ENCODE data around the gene GGACT.
"Not testable (repeated sequence)": the region's sequence is repeated elsewhere in the genome, so short reads cannot be mapped to it uniquely, and the experiment has no call there.

GGACT gene

DNA sequence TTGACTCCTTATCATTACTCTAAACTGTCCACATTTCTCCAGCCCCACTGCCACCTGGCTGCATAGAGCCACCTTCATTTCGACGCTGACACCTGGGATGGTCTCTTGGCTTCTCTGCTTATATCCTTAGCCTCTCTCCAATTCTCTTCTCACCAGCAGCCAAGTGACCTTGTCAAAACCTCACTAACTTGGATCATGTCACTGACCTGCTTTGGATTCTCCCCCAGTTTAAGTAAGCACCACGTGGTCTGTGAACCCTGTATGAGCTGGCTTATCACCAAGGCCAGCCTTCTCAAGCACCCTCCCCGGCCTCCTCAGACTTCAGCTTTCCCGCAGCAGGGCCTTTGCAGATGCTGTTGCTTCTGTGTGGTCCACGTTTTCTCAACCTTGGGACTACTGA is 12.3 kb upstream of the GGACT start:
- no peak for DNase-seq (ENCODE audit: low spot score)

DNA sequence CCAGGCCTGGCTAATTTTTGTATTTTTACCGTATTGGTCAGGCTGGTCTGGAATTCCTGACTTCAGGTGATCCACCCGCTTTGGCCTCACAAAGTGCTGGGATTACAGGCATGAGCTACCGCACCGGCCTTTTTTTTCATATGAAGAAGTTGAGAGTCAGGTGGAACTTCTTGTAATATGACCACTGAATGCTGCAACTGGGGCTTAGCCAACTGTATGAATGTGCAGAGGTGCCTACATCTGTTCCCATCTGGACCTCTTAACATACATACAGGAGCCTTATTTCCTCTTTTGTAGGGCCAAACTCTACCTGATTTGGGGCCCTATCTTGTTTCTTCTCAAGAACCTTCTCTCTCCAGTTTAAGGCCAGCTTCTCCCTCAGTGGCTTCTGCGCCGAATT is 11.9 kb upstream of the GGACT start:
- no peak for DNase-seq (ENCODE audit: low spot score)

DNA sequence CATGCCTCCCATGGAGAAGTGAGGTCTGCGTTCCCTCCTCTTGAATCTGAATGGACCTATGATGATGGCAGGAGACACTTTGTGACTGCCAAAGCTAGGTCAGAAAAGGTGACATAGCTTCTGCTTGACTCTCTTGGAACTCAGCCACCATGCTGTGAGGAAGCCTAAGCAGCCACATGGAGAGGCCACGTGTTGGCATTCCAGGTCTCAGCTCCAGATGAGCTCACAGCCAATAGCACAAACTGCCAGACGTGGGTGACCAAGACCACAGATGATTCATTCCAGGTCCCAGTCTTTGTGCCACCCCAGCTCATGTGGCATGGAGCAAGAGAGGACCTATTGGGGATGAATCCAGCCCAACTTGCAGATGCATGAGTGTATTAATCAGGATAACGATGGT is 8.7 kb upstream of the GGACT start:
- no peak for DNase-seq (ENCODE audit: low spot score)

DNA sequence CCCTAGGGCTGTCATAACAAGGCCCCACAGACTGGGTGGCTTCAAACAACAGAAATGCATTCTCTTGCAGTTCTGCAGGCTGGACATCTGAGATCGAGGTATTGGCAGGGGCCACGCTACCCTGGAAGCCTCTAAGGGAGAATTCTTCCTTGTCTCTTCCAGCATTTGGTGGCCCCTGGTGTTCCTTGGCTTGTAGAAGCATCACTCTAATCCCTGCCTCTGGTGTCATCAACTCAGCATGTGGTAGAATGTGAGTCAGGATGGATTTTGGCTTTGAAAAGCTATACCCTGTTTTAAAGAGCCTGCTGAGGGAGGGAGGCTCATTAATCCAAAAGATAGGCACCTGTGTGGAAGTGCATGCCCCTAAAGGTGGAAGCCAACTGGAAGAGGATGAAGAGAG is 7.9 kb upstream of the GGACT start:
- DNase-seq (ENCODE audit: low spot score), result no peak

DNA sequence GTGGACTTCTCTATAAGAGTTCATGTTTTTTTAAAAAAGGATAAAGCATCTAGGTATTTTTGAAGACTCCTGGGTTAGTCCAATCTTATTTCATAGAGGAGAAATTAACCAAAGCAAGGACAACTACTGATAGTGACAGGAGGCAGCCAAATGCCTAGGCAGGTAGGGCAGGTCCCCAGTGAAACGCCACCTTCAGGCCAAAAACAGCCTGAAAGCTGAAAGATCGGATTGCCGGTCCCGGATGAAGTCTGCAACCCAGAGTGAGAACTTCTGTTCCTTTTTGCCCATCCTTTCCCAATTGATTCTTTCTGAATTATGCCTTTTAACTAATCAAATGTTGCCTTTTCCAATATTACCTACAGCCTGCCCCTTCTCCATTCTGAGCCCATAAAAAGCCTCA is 6.1 kb upstream of the GGACT start:
- no peak for DNase-seq (ENCODE audit: low spot score)

DNA sequence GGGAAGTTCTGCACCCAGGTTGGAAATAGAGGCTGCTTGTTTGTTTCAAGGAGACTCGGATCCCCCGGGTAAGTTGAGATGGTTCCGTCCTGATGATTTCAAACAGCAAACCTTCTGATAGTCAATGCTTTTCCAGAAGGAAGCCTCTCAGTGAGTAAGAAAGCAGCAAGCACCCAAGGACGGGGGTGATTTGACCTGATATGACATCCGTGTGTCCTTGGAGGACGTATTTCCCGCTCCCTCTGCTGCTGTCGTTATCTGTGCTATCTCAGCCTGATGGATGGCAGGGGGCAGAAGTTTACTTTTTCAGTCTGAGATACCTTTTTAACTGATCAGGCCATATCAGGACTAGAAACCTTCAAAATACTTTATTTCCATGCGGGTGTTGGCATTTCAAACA is 5.7 kb upstream of the GGACT start:
- DNase-seq (ENCODE audit: low spot score), result no peak

DNA sequence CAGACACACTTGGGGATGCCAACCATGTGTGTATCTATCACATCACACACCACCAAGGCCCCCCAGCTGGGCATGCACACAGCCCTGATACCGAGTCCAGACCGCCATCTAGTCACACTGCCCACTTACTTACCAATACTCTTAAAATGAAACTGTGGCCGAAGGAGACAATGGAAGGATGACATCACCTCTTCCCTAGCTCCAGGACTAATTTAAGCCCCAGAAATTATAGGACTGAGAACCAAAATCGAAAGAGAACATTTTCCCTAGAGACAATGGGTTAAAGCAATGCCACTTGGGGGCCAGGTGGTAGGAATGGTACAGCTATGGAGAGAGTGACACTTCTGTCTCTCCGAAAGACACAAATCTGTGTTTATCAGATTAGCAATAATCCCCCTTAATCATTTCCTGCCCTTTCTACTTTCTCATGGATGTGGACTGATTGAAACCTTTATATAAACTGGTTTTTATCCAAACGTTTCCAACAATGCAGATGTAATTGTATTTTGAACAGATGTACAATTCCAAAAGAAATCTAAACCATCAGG is 663 bp upstream of the GGACT start:
- DNase-seq (ENCODE audit: low spot score), result no peak

DNA sequence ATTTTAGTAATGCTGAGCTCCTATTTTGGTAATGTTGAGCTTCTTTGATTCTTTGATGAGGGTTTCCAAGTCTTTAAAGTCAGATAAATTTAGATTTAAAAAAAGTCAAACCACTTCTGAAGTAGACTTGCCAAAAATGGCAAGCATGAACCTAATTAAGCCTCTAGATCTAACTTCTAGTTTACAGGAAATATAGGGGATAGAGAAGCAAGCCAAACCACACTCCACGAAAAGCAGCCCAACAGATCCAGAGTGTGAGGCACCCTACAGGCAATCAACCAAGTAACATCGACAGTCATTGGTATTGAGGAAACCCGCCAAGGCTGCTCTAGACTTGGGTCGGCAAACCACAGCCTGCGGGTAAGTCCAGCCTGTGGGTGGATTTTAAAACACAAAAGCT is 3.7 kb downstream of the GGACT start:
- DNase-seq (ENCODE audit: low spot score), result no peak

DNA sequence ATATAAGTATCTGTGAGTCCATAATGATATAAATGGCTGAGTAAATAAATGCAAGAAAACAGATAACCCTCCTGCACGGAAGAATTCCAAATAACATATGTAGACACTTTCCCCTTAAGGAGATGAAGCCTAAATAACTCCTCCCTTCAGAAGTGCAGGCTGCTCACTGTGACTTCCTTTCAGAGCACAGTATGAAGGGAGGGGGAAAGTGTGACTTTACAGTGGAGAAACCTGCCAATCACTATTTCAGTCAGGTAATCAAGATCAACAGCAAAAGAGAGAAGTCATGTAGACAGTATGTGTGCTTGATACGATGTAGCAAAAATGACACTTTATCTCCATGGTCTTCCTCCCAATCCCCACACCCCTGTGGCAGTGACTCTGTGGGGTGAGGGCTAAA is 7.1 kb downstream of the GGACT start:
- DNase-seq (ENCODE audit: low spot score), result no peak

DNA sequence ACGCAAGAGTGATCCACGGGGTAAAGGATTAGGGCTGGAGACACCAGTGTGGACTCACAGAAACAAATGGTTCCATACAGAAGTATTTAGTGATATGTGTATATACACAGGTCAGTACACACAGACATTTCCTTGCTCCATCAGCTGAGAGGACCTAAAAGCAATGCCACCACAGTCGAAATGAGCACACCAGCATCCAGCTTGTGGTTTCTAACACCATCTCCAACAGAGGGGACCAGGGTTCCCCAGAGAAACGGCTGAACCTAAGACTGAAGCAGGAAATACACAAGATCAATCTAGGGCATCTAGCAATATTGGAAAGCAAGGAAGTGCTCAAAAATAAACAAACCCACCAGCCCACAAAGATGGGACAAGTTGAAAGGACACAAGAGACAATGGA is 7.6 kb downstream of the GGACT start:
- DNase-seq (ENCODE audit: low spot score), result no peak

DNA sequence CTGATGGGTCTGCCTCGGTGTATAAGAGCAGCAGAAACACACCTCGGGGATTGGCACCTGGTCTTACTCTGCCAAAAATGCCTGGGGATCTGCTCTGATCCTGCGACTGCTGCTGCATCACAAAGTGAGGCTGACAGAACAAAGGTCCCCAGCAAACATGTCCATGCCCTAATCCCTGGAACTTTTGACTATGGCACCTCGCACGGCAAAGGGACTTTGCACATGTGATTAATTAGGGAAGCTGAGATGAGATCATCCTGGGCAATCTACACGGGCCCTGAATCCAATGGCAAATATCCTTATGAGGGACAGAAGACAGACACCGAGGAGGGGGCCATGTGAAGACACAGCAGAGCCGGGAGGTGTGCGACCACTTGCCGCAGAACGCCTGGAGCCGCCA is 8.5 kb downstream of the GGACT start:
- no peak for DNase-seq (ENCODE audit: low spot score)

DNA sequence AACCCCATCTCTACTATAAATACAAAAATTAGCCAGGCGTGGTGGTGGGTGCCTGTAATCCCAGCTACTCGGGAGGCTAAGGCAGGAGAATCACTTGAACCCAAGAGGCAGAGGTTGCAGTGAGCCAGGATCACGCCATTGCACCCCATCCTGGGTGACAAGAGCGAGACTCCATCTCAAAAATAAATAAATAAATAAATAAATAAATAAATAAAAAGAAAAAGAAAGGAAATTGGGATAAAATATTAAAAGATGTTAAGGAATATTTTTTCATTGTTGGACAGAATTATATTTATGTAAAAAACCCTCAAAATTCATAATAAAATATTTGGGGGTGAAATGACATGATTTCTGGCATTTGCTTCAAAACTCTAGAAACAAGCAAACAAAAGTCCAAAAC is 11.3 kb downstream of the GGACT start:
- not testable (repeated sequence) for DNase-seq (ENCODE audit: low spot score)

DNA sequence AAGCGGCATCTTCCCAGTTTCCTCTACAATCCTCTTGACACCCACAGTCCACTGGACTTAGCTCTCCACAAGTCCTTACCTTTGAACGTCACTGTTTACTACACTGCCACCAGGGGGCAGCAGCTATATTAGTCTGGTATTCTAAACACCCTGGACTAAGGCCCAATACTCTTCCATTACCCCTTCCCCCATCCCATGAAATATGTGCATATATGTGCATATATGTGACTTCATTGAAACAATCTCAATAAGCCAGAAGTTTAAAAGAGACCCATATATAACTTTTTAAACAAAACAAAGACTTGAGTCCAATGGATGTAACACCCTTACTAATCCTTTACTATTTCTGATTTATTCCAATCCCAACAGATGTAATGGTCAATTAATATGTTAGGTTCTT is 15.5 kb downstream of the GGACT start:
- peak; percentile 51 for DNase-seq (ENCODE audit: low spot score)

DNA sequence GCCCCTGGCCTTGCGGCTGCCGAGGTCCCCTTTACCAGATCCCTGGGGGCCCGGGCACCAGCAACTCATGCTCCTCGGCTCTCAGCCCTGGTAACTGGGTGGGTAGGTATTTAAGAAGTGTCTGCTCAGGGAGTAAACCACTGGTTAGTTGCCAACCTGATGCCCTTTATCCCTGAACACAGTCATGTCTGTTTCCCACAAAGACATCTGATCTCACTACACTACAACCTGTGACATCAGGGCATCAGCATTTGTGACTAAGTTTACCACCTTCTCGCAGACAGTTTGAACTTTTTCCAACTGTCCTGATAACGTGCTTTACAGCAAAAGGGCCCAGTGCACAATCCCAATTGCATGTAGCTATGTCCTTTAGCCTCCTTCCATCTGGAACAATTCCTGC is 22.0 kb downstream of the GGACT start:
- no peak for DNase-seq (ENCODE audit: low spot score)

DNA sequence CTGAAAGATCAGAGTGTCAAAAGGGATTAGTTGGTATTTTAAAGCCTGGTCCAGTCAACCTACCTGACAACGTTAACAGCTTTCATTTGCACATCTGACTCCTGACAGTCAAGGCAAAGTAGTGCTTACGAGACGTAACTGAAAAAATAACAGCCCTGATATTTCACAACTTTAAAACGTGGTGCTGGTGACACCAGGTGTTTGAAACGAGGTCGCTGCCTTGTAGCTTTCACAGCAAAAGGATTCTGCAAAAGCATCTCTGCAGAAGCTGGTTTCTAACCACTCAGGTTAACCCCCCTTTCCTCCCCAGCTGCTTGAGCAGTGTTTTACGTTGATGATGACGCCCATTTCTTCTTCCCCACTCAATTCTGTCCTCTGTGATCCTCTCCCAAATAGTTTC is 23.3 kb downstream of the GGACT start:
- DNase-seq (ENCODE audit: low spot score), result no peak

DNA sequence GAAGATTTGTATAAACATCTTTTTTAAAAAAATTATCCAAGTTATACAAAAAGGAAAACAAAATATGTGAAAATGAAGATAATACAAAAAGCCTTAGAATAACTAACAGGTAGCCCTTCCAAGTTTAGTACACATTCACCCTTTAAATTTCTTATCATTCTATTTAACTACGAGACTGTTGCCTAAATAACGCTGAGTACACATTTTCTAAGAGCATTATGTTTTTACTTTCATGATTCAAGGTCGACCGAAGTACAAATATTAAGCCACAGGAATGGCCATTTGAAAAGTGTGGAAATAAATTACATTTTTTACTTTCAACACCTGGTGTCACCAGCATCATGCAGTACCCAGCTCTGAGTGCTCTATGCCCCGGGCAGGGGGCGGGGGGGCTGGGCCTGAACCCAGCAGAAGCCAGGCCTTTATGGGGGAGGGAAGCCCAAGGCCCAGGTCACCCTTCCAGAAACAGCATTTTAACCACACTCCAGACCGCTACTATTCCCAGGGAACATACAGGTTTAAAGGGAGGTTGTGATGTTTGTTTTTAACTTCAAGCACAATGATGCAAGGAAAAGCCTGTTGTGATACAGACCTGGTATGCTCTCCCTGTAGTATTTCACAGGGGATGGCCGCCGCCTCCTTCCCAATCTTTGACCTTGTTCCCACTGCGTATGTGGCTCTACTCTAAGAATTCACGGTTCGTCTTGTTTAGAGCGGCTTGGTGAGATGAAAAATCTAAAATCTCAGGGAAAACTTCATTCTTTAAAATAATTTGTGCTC is 24.0 kb downstream of the GGACT start:
- DNase-seq (ENCODE audit: low spot score), result no peak

DNA sequence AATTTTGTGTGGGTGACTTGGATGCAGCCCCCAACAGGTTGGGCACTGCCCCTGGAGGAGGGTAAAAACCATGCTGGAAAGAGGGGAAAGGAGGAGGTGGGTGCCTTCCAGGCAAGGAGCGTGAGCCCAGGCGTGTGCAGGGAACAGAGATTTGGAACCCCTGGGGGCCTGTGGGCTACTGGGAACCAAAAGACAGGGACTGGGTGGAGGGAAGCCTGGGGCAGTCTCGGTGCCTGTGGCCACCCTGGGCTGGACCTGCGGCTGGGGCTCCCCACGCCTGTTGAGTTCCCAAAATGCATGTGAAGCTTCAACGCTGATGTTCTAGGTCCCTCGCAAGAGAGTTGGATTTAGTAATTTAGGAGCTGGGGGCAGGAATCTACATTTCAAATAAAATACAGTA is 24.8 kb downstream of the GGACT start:
- no peak for DNase-seq (ENCODE audit: low spot score)

DNA sequence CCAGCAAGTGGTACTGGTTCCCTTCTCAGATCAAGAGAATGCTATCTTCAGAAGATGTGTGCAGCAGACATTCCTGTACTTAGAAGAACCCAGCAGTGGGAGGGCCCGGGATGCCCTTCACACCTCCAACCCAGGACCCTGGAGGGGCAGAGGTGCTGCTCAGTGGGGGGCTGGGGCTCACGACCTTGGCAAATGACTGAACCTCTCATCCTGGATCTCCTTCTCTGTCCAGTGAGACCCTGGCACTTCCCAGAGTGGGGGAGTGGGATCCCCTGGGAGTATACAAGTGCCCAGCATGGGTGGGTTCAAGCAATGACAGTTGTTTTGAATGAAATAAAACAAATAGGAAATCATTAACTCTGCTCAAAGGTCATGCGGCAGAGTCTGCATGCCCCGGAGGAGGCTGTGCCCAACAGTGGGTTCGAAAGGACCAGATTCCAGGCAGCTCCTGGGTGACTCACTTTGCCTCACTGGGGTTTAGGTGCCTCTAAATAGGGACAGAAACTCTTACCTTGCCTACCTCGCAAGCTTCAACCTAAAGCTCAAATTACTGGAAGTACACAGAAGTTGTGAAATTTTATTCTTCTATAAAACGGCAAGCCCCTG is 26.9 kb downstream of the GGACT start:
- DNase-seq (ENCODE audit: low spot score), result no peak

DNA sequence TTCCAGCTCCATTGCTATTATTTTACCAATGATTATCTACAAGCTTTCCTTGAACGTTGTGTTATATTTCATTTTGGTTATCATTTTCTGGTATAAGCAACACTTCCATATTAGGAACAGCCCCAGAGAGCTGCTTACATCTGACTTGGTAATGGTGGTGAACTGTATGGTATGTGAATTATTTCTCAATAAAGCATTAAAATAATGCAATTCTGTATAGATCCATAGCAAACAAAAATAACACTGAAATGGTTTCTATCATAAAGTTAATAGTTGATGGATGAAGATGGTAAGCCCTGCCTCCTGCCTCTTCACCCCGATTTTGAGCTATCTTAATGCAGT is 27.5 kb downstream of the GGACT start:
- DNase-seq (ENCODE audit: low spot score), result no peak

DNA sequence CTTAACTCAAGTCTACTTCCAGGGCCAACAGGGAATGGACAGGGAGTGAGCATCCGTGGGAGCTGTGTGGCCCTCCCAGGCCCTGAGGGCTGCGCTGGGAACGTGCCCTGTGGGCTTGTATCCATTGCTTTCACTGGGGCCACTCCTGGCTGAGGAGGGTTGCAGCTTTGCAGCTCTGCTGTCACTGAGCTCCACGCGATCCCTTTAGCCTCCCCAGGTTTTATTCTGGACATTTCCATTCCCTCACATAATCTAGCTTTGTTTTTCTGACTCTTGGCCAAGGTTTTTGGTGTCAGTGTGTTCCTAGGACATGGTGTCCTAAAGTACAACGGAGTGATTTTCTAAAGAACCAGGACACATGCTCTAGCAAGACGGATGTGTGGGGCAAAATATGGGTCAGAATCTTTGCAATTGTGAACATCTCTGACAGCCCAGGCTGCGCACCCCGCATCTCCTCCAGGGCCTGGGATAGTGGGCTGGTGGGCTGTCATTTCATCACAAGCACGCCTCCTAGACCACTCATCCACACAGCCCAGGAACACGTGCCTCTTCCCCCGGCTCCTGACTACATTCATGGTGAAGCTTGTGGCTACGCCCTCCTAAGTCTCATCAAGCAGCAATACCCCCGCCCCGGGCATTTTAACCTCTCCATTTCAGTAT is 28.0 kb downstream of the GGACT start:
- no peak for DNase-seq (ENCODE audit: low spot score)

DNA sequence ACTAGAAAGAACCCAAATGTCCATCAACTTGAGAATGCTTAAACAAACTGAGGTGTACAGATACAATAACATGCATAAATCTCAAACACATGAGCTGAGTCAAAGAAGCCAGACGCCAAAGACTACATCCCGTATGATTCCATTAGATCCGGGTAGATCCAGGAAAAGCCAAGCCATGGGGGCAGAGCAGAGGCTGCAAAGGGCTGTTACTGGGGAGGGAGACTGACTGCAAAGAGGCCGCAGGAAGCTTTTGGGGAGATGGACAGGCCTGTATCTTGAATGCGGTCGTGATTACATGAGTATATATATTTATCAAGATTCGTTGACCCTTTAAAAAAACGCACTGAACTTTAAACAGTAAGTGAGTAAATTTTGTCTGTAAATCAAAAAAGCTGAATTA is 28.7 kb downstream of the GGACT start:
- DNase-seq (ENCODE audit: low spot score), result no peak

DNA sequence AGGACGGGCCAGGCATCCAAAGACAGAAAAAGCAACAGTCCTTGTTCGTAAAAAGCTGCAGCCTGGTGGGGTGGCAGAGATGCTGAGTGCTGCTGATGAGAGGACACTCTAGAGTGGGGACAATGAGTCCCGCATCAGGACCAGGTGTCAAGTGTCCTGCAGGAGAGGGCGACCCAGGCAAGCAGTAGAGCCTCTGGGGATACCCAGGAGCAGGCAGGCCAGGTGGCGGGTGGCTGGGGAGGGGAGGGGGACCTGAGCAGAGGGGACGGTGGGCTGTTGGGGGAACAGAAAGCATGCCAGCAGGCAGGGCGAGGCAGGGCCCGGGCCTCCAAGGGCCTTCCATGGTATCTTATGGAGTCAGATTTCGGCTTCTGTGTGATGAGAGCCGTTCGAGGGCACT is 35.8 kb downstream of the GGACT start:
- no peak for DNase-seq (ENCODE audit: low spot score)

DNA sequence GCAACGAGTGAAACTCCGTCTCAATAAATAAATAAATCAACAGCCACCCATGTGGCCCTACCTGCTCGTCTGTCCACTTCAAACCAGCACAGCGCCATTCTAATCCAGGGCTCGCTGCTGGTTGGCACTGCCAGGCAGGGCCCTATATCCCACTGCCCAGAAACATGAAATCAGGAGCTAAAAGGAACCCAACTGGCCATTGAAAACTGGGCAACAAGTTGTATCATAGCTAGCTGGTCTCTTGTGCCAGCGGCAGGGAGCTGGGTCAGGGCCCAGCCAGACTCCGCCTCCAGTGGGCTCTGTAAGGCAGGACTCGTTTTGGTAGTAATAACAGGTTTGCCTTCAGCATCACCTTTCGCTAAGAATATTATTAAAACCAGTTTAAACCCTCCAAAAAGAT is 39.3 kb downstream of the GGACT start:
- DNase-seq (ENCODE audit: low spot score), result no peak

DNA sequence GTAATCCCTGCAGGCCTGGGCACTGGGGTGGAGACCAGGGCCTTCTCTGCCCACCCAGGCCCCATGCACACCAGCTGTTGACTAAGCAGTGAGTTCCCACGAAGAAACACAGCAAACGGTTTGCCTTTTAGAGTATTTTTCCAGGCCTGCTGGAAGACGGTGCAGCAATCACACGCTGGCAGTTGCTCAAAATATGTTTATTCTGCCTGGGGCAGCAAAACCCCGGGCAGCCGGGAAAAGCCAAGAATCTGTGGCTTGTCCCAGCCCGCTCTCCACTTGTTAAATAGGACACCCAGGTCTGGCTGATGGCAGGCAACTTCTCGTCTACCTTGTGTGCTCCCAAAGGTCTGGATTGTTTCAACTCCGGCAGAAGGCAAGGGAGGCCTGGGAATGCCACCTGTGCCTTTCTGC is 40.8 kb downstream of the GGACT start:
- DNase-seq (ENCODE audit: low spot score), result no peak

All from hepatic stellate cell (primary cell).